GM12891 (cell line): ENCODE results near the gene SUMO3.

Experiments used
- DNase-seq: peaks from one replicate; pipeline ENCODE4 v3.0.0; 2011; ENCODE audit warnings: low spot score; ENCODE audit not compliant: insufficient read length
- FAIRE-seq: peaks from 2 replicates; lab custom pipeline; 2011; peaks lifted over from hg19 to GRCh38; lab: Jason Lieb, UNC
- PAX5 ChIP-seq: IDR thresholded peaks from 2 replicates; pipeline ENCODE4 v1.6.1; 2011; ENCODE audit warnings: low read length, moderate library complexity, mild to moderate bottlenecking; ENCODE audit not compliant: insufficient read depth, severe bottlenecking
- POLR2A ChIP-seq: IDR thresholded peaks from 2 replicates; pipeline ENCODE4 v1.6.1; 2011; ENCODE audit warnings: low read depth, low read length, control low read depth
- POLR2AphosphoS5 ChIP-seq: IDR thresholded peaks from 2 replicates; pipeline ENCODE4 v1.6.1; 2011; ENCODE audit warnings: low read depth, low read length, control low read depth
- POU2F2 ChIP-seq: IDR thresholded peaks from 2 replicates; pipeline ENCODE4 v1.6.1; 2011; ENCODE audit warnings: low read depth, mild to moderate bottlenecking, control low read depth, low read length, moderate library complexity
- SPI1 ChIP-seq: IDR thresholded peaks from 2 replicates; pipeline ENCODE4 v1.6.1; 2011; ENCODE audit warnings: low read depth, low read length, control low read depth
- TAF1 ChIP-seq: IDR thresholded peaks from 2 replicates; pipeline ENCODE4 v1.6.1; 2011; ENCODE audit warnings: low read depth, low read length, control low read depth

Gene SUMO3

DNA sequence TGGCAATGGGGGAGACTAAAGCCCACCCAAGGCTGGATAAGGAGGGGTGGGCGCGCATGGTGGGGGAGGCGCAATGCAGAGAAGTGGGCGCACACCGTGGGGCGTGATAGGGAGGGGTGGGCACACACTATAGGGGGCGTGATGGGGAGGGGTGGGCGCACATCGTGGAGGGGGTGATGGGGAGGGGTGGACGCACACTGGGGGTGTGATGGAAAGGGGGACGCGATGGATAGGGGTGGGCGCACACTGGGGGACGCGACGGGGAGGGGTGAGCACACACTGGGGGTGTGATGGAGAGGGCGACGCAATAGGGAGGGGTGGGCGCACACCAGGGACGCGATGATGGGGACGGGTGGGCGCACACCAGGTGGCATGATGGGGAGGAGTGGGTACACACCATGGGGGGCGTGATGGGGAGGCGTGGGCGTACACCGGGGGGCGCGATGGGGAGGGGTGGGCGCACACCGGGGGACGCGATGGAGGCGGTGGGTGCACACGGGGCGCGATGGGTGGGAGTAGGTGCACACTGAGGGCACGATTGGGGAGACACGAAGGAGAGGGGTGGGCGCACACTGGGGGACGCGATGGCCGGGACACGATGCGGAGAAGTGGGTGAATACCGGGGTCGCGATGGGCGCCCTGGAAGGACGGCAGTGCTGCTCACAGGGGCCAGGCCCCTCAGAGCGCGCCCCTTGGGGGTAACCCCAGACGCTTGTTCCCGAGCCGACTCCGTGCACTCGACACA is 929 bp downstream of the SUMO3 start:
- FAIRE-seq = no peak
- no peak for TF ChIP-seq SPI1
- no peak for TF ChIP-seq PAX5
- TF ChIP-seq POLR2AphosphoS5 = no peak
- no peak for TF ChIP-seq POLR2A
- TF ChIP-seq POU2F2 = no peak
- no peak for TF ChIP-seq TAF1
- no peak for DNase-seq

DNA sequence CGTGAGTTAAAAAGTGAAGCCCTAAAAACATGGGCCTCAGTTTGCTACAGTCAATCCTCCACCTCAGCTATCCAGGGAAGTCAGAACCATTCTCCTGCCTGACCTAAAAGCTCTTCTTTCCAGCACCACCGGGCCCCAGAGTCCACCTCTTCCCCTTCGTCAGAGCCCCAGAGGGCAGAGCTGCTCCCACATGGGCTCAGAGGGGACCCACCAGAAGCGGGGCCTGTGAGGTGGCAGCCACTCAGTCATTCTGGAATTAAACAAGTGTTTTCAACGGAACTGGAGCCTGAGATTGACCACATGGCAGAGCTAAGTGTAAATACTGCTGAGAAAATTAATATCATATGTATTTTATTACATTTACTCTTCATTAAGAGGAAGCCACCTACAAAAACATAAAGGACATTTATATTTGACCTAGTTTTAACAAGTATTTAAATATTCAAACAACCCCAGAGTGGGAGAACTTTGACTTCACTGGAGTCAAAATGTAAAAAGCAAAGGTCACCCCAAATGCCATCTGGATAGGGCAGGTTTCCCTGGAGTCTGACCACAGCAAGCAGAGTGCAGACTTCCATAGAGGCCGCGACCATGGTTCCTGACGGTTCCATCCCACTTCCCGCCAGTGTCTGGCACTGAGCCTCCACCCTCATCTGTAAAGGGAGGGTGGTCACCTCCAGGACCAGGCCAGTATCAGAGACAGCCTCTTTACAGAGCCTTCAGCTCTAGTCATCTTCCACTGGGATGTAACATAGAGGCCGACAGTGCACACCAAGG is 1.8 kb downstream of the SUMO3 start:
- no peak for DNase-seq
- TF ChIP-seq TAF1 (no peak), POU2F2 (no peak), POLR2AphosphoS5 (no peak), PAX5 (no peak), SPI1 (no peak), POLR2A (no peak)
- FAIRE-seq = no peak

DNA sequence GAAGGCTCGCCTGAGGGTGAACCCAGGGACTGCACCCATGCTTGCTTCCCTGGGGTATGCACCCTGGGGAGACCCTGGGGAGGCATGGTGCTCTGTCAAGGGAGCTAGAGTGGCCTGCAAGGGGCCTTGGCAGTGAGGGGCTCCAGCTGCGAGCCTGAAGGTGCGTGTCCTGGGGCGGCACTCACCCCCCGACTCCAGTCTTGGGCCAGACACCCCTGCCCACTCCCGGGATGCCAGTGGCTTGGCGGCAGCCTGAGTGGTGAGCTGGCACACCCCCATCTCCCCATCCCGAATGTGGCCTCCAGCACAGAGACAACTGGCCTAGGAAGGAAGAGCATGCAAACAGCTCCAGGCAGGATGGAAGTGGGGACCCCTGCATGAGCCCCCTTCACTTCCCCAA is 2.6 kb downstream of the SUMO3 start:
- DNase-seq = no peak
- TF ChIP-seq PAX5 = no peak
- no peak for TF ChIP-seq SPI1
- TF ChIP-seq TAF1 = no peak
- TF ChIP-seq POU2F2 = no peak
- no peak for TF ChIP-seq POLR2AphosphoS5
- no peak for TF ChIP-seq POLR2A
- FAIRE-seq = no peak

DNA sequence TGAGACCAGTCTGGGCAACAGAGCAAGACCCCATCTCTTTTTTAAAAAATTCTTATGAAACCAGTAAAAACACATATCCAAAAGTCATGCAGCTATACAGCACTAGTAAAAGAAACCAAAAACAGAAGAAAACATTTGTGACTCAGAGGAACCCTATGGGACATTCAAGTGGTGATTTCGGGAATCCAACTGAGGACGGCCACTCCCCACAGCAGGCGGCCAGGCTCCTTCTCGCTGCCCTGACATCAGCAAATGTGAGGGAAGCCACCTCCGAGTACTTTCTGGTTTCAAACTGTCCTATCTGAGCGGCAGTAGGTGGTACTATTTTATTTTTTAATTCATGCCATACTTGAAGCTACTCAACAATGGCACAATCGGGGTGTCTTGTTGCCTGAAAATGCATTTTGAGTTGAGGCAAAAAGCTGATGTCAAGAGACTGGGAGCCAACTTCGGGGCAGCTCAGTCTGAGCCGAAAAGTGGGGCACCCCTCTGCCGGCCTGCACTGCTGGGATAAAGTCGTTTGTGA is 3.3 kb downstream of the SUMO3 start:
- DNase-seq = no peak
- no peak for FAIRE-seq
- no peak for TF ChIP-seq POLR2AphosphoS5
- no peak for TF ChIP-seq POLR2A

GRCh38 chr21:44813727-44814126 is 4.1 kb downstream of the SUMO3 start:
- DNase-seq (no peak), FAIRE-seq (no peak)
- no peak for TF ChIP-seq POLR2A
- no peak for TF ChIP-seq POU2F2
- no peak for TF ChIP-seq POLR2AphosphoS5
- no peak for TF ChIP-seq SPI1
- no peak for TF ChIP-seq TAF1
- no peak for TF ChIP-seq PAX5

DNA sequence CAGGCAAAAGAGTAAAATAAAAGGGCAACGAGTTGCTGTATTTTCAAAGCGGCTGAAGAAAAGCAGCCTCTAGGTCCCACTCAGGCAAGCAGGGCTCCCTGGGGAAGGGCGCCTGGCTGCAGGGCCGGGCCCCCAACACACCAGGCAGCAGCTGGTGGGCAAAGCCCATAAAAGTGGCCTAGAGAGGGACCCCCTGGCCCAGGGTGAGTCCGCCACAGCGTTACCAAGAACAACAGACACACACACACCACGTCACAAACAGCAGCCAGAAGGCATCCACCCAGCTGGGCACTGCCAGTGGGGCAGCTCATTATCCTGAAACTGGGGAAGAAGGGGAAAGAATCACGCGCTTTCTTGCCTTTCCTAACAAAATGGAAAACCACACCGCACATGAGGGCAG is 4.7 kb downstream of the SUMO3 start:
- FAIRE-seq = no peak
- no peak for DNase-seq
- TF ChIP-seq PAX5 (no peak), POLR2A (no peak), TAF1 (no peak), POU2F2 (no peak), POLR2AphosphoS5 (no peak), SPI1 (no peak)

- DNase-seq (no peak), FAIRE-seq (no peak)
- TF ChIP-seq TAF1 (no peak), PAX5 (no peak), SPI1 (no peak), POU2F2 (no peak), POLR2A (no peak), POLR2AphosphoS5 (no peak)
These were observed 5.2 kb downstream of the SUMO3 start for GRCh38 chr21:44812640-44813039.

- DNase-seq (no peak), FAIRE-seq (peak; percentile 83)
- TF ChIP-seq POLR2AphosphoS5 (no peak), POU2F2 (peak; percentile 59; the same call in 1 of the 2 replicates), POLR2A (0 out of 2 replicates have a peak, but pooled peaks have one; percentile 34), TAF1 (no peak)
These were observed 7.1 kb downstream of the SUMO3 start for GRCh38 chr21:44810779-44811178.

DNA sequence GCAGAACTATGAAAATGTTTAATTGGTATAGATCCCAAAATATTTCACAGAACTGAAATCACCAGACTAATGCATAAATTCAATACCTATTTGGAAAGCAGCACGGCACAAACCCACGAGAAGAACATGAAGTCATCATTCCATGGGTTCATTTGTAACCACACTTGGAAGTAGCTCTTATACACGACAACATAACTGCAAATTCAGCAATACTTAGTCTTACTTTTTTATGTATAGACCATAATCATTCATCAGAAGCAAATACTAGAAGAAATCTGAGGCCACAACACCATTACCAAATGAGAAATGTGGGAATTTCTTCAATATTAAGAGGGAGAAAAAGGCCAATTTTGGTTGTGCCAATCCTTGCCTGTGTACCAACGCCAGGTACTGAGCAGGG is 12.0 kb downstream of the SUMO3 start:
- DNase-seq (no peak), FAIRE-seq (no peak)
- TF ChIP-seq SPI1 = no peak
- TF ChIP-seq POLR2A = no peak
- TF ChIP-seq TAF1 = no peak
- TF ChIP-seq POLR2AphosphoS5 = no peak
- no peak for TF ChIP-seq PAX5
- no peak for TF ChIP-seq POU2F2
